Right lobe of liver (tissue), 6 donors: ENCODE data around the gene DUSP28. TPM values are rescaled to one million over a fixed set of nuclear protein-coding genes. Genes with fewer than 3 reads are reported as not detected.
A peak's percentile ranks its signal among the peaks of the same experiment; 100 is the strongest.

Source experiments
- ATAC-seq, 4 donors: fragments of 200-7000 bp; cut with Tn5 transposase; one replicate each; pipeline ENCODE4 v1.9.1; 2020; ENCODE audit warnings: mild to moderate bottlenecking in 4 of 4, moderate library complexity in 4 of 4
- DNase-seq, 3 donors: peaks; one replicate each; pipeline ENCODE4 v3.0.0-alpha.2; 2020
- H3K27ac ChIP-seq, 3 donors: fragments of 200-600 bp; one replicate each; pipeline ENCODE4 v1.8.0; 2022
- H3K27me3 ChIP-seq, 2 donors: fragments of 200-600 bp; one replicate each; pipeline ENCODE4 v1.8.0; 2022
- H3K36me3 ChIP-seq, 4 donors: fragments of 200-600 bp; sonication (generic) in 1 of 4; one replicate each; pipeline versions ENCODE4 v1.5.1 to v1.8.0; 2017 to 2022; ENCODE audit warnings: control low read depth in 1 of 4
- H3K4me1 ChIP-seq, 4 donors: fragments of 200-600 bp; sonication (generic) in 1 of 4; one replicate each; pipeline versions ENCODE4 v1.5.1 to v1.8.0; 2017 to 2022; ENCODE audit warnings: control low read depth in 1 of 4
- H3K4me3 ChIP-seq, 3 donors: fragments of 200-600 bp; one replicate each; pipeline ENCODE4 v1.8.0; 2022
- H3K9me3 ChIP-seq, 4 donors: fragments of 200-600 bp; sonication (generic) in 1 of 4; one replicate each; pipeline versions ENCODE4 v1.5.1 to v1.8.0; 2017 to 2022; ENCODE audit warnings: control low read depth in 1 of 4
- POLR2A ChIP-seq: fragments of 450-650 bp; IDR thresholded peaks from one replicate; pipeline ENCODE4 v1.6.1; 2017; ENCODE audit warnings: antibody characterized with exemption, mild to moderate bottlenecking
- WGBS: methylation state at CpG from one replicate; pipeline ENCODE4 v1.1.6; 2018; ENCODE audit warnings: low coverage, low lambda C conversion rate; ENCODE audit not compliant: insufficient coverage; ENCODE audit errors: missing lambda C conversion rate; 5-methylcytosine and 5-hydroxymethylcytosine counted together
- intact Hi-C, 2 donors: fragments of 100-400 bp; cut with DNase I; formaldehyde crosslinking; loops; one replicate each; pipeline versions ENCODE4 v1.11.2 to v1.14.1; 2022
- total RNA-seq, 6 experiments: library from RNA; depleted of rRNA in 2 of 6; stranded (reverse); fragments of >200 nt in 2 of 6; fragmentation: NEBNext Ultra II Directional in 3 of 6; extraction: Animal tissue kit (Norgen Biotek cat#: 25700) in 3 of 6; gene quantifications; one replicate each; pipeline versions ENCODE4 v1.1.0 to v1.2.4, GENCODE V29; 2016 to 2023
- TF ChIP-seq, protein P1 (sequence below), 4 donors: fragments of 200-600 bp in 3 of 4; fragments of 450-650 bp in 1 of 4; IDR thresholded peaks; one replicate each; pipeline versions ENCODE4 v1.5.1 to v1.8.0; 2016 to 2022; ENCODE audit warnings: antibody characterized with exemption in 4 of 4, mild to moderate bottlenecking in 2 of 4
- donor health status: DM: no; HTN: yes; CAD: no.
- donor health status: DM: no; HTN: no; CAD: no.
- donor health status: DM: no; HTN: no; CAD: no.
- donor health status: DM: no; HTN: yes; CAD: no.
- donor health status: DM: no; HTN: yes; CAD: no.

The DUSP28 gene
- total RNA-seq, 6 experiments from 2014 or later, result 1.3 to 3.5 (median 2.1) TPM

DNA sequence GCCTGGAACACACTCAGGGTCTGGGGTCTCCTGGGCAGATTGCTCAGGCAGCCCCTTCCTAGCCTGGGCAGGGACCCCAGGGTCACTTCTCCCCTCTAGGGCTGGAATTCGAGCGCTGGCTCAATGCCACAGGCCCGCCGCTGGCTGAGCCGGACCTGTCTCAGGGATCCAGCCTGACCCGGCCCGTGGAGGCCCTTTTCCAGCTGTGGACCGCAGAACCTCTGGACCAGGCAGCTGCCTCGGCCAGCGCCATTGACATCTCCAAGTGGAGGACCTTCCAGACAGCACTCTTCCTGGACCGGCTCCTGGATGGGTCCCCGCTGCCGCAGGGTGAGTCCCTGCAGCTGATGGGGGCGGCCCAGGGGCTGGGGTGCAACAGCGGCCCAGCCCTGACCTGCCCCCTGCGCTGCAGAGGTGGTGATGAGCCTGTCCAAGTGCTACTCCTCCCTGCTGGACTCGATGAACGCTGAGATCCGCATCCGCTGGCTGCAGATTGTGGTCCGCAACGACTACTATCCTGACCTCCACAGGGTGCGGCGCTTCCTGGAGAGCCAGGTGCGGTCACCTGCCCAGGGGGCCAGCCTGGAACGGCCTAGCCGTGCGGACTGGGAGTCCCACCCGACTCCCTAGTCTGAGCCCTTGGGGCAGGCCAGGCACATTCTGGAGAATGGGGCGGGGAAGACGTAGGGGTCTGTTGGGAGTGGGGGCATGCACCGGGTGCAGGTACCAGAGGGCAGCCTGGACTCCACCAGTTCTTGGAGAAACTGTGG, 16.5 kb downstream of the DUSP28 start:
- Histone ChIP-seq H3K9me3 (no peaks in the 10 kb centered on the region), H3K4me3 (no peak overlapping the region), H3K27ac (no peak overlapping the region), H3K36me3 (peaks cover 0 to 29% (median 3%) of the 10 kb centered on the region in 4 donors), H3K27me3 (no peaks in the 10 kb centered on the region), H3K4me1 (peaks cover 0 to 25% (median 11%) of the 10 kb centered on the region in 4 donors)
- no CpG with 5 or more reads among the region's 32 CpGs for WGBS
- DNase-seq (no peak), ATAC-seq (no peak)
- intact Hi-C loops, result no loop called here
- TF ChIP-seq POLR2A, result no peak
- TF ChIP-seq, protein P1, sequence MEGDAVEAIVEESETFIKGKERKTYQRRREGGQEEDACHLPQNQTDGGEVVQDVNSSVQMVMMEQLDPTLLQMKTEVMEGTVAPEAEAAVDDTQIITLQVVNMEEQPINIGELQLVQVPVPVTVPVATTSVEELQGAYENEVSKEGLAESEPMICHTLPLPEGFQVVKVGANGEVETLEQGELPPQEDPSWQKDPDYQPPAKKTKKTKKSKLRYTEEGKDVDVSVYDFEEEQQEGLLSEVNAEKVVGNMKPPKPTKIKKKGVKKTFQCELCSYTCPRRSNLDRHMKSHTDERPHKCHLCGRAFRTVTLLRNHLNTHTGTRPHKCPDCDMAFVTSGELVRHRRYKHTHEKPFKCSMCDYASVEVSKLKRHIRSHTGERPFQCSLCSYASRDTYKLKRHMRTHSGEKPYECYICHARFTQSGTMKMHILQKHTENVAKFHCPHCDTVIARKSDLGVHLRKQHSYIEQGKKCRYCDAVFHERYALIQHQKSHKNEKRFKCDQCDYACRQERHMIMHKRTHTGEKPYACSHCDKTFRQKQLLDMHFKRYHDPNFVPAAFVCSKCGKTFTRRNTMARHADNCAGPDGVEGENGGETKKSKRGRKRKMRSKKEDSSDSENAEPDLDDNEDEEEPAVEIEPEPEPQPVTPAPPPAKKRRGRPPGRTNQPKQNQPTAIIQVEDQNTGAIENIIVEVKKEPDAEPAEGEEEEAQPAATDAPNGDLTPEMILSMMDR (IDR thresholded peaks at IDR 0.05), result no peak

DNA sequence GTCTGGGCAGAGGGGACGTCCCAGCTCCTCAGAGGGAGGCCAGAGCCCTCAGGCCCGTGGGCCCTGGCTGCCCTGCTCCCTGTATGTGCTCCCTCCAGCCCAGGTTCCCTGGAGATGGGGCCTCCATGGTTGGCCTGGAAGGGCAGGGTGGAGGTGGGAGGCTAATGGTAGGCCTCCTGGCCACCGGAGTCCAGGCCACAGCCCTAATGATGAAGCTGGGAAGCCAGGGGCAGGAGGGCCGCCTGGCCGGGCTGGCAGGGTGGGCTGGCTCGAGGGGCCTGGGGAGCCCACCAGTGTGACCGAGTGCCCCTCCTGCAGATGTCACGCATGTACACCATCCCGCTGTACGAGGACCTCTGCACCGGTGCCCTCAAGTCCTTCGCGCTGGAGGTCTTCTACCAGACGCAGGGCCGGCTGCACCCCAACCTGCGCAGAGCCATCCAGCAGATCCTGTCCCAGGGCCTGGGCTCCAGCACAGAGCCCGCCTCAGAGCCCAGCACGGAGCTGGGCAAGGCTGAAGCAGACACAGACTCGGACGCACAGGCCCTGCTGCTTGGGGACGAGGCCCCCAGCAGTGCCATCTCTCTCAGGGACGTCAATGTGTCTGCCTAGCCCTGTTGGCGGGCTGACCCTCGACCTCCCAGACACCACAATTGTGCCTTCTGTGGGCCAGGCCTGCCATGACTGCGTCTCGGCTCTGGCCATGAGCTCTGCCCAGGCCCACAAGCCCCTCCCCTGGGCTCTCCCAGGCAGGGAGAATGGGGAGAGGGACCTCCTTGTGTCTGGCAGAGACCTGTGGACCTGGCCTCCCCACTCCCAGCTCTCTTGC, 17.3 kb downstream of the DUSP28 start:
- H3K27ac ChIP-seq, result no peak overlapping the region
- intact Hi-C loops, result no loop called here
- no peak for DNase-seq

DNA sequence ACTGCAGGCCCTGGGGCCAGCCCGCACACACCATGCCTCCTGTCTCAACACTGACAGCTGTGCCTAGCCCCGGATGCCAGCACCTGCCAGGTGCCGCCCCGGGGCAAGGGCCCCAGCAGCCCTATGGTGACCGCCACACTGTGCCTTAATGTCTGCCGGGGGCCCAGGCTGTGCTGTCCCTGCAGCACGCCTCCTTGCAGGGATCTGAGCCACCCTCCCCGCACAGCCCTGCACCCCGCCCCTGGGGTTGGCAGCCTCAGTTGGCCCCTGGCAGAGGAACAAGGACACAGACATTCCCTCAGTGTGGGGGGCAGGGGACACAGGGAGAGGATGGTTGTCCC, 17.9 kb downstream of the DUSP28 start:
- intact Hi-C loops, result no loop called here
- Histone ChIP-seq H3K27me3 (no peaks in the 10 kb centered on the region), H3K27ac (no peak overlapping the region), H3K9me3 (no peaks in the 10 kb centered on the region), H3K4me3 (no peak overlapping the region), H3K36me3 (peaks cover 0 to 29% (median 3%) of the 10 kb centered on the region in 4 donors), H3K4me1 (peaks cover 0 to 25% (median 11%) of the 10 kb centered on the region in 4 donors)
- ATAC-seq (no peak), DNase-seq (no peak)
- TF ChIP-seq POLR2A, result no peak
- TF ChIP-seq, protein P1 (IDR thresholded peaks at IDR 0.05), result no peak
- WGBS, result 80% methylated on average over 2 of the region's 9 CpGs

More for the DNA sequence above, 17.3 kb downstream of the DUSP28 start:
- Histone ChIP-seq H3K4me1 (peaks cover 0 to 25% (median 11%) of the 10 kb centered on the region in 4 donors), H3K9me3 (no peaks in the 10 kb centered on the region), H3K36me3 (peaks cover 0 to 29% (median 3%) of the 10 kb centered on the region in 4 donors), H3K4me3 (no peak overlapping the region), H3K27me3 (no peaks in the 10 kb centered on the region)
- no peak for ATAC-seq
- no peak for TF ChIP-seq POLR2A
- TF ChIP-seq, protein P1 (IDR thresholded peaks at IDR 0.05), result no peak
- no CpG with 5 or more reads among the region's 26 CpGs for WGBS

DNA sequence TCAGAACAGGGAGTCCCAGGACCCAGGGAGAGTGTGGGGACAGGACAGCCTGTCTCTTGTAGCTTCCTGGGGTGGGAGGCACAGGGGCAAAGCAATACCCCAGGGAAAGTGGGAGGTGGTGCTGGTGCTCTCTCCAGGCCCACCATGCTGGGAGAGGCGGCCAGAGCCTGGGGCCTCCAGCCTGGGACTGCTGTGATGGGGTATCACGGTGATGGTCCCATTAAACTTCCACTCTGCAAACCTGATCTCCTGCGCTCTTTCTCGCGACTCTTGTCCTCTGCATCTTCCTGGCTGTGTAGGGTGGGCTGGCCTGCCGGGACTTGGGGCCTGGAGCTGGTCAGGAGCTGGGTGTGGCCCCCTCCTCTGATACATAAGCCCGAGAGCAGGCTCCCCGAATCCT, 18.3 kb downstream of the DUSP28 start:
- TF ChIP-seq, protein P1 (IDR thresholded peaks at IDR 0.05), result no peak
- TF ChIP-seq POLR2A, result no peak
- ATAC-seq, result no peak
- Histone ChIP-seq H3K27me3 (no peaks in the 10 kb centered on the region), H3K36me3 (peaks cover 0 to 29% (median 3%) of the 10 kb centered on the region in 4 donors), H3K27ac (peak overlapping the region in 1 of 3 donors; percentile 74), H3K4me3 (no peak overlapping the region), H3K9me3 (no peaks in the 10 kb centered on the region), H3K4me1 (peaks cover 0 to 25% (median 11%) of the 10 kb centered on the region in 4 donors)
- no CpG with 5 or more reads among the region's 8 CpGs for WGBS
- DNase-seq, result no peak
- intact Hi-C loops, result no loop called here
